ENCODE data around the gene DNAH11. TPM values are rescaled to one million over a fixed set of nuclear protein-coding genes. Genes with fewer than 3 reads are reported as not detected.

Gene DNAH11
- total and polyA plus RNA-seq, 2 donors, result 3.9 to 4.9 TPM

GRCh38 chr7:21908746-21909145, 365.9 kb downstream of the DNAH11 start:
- H3K9me3 ChIP-seq (ENCODE audit: control insufficient read depth in 2 of 2, insufficient read depth in 1 of 2, low read length in 1 of 2), result no peaks in the 10 kb centered on the region
- WGBS, result 98% methylated on average over 5 of the region's 5 CpGs
- H3K27me3 ChIP-seq (ENCODE audit: control insufficient read depth in 2 of 2, insufficient read depth in 1 of 2, low read length in 1 of 2), result no peaks in the 10 kb centered on the region
- H3K27ac ChIP-seq (ENCODE audit: low read depth in 1 of 2, low read length in 1 of 2), result no peak overlapping the region
- DNase-seq (ENCODE audit: low read depth in 6 of 9, low spot score in 9 of 9), result no peak
- H3K4me1 ChIP-seq (ENCODE audit: control insufficient read depth in 2 of 2, insufficient read depth in 2 of 2, low read length in 2 of 2), result peaks cover 0 to 5% of the 10 kb centered on the region in 2 donors
- H3K4me3 ChIP-seq (ENCODE audit: low read length in 2 of 2), result no peak overlapping the region
- H3K36me3 ChIP-seq (ENCODE audit: control insufficient read depth in 2 of 2, insufficient read depth in 2 of 2, low read length in 1 of 2), result peaks cover 64 to 74% of the 10 kb centered on the region in 2 donors

GRCh38 chr7:21910253-21910652, 367.4 kb downstream of the DNAH11 start:
- Histone ChIP-seq H3K36me3 (ENCODE audit: control insufficient read depth in 2 of 2, insufficient read depth in 2 of 2, low read length in 1 of 2) (peaks cover 63 to 73% of the 10 kb centered on the region in 2 donors), H3K27ac (ENCODE audit: low read depth in 1 of 2, low read length in 1 of 2) (no peak overlapping the region), H3K4me1 (ENCODE audit: control insufficient read depth in 2 of 2, insufficient read depth in 2 of 2, low read length in 2 of 2) (peaks cover 0 to 6% of the 10 kb centered on the region in 2 donors), H3K27me3 (ENCODE audit: control insufficient read depth in 2 of 2, insufficient read depth in 1 of 2, low read length in 1 of 2) (no peaks in the 10 kb centered on the region), H3K9me3 (ENCODE audit: control insufficient read depth in 2 of 2, insufficient read depth in 1 of 2, low read length in 1 of 2) (no peaks in the 10 kb centered on the region), H3K4me3 (ENCODE audit: low read length in 2 of 2) (no peak overlapping the region)
- 98% methylated on average over 6 of the region's 6 CpGs for WGBS
- no peak for DNase-seq (ENCODE audit: low read depth in 6 of 9, low spot score in 9 of 9)

- 96% methylated on average over 8 of the region's 8 CpGs for WGBS
- Histone ChIP-seq H3K27ac (ENCODE audit: low read depth in 1 of 2, low read length in 1 of 2) (no peak overlapping the region), H3K27me3 (ENCODE audit: control insufficient read depth in 2 of 2, insufficient read depth in 1 of 2, low read length in 1 of 2) (no peaks in the 10 kb centered on the region), H3K36me3 (ENCODE audit: control insufficient read depth in 2 of 2, insufficient read depth in 2 of 2, low read length in 1 of 2) (peaks cover 61 to 71% of the 10 kb centered on the region in 2 donors), H3K4me3 (ENCODE audit: low read length in 2 of 2) (no peak overlapping the region), H3K4me1 (ENCODE audit: control insufficient read depth in 2 of 2, insufficient read depth in 2 of 2, low read length in 2 of 2) (peaks cover 0 to 6% of the 10 kb centered on the region in 2 donors), H3K9me3 (ENCODE audit: control insufficient read depth in 2 of 2, insufficient read depth in 1 of 2, low read length in 1 of 2) (no peaks in the 10 kb centered on the region)
- DNase-seq (ENCODE audit: low read depth in 6 of 9, low spot score in 9 of 9), result no peak
Observed at GRCh38 chr7:21911341-21911875, 368.6 kb downstream of the DNAH11 start.

GRCh38 chr7:21912305-21912704, 369.5 kb downstream of the DNAH11 start:
- no peak for DNase-seq (ENCODE audit: low read depth in 6 of 9, low spot score in 9 of 9)
- WGBS, result 97% methylated on average over 7 of the region's 7 CpGs
- H3K4me3 ChIP-seq (ENCODE audit: low read length in 2 of 2), result no peak overlapping the region
- no peaks in the 10 kb centered on the region for H3K27me3 ChIP-seq (ENCODE audit: control insufficient read depth in 2 of 2, insufficient read depth in 1 of 2, low read length in 1 of 2)
- no peaks in the 10 kb centered on the region for H3K9me3 ChIP-seq (ENCODE audit: control insufficient read depth in 2 of 2, insufficient read depth in 1 of 2, low read length in 1 of 2)
- peaks cover 0 to 6% of the 10 kb centered on the region in 2 donors for H3K4me1 ChIP-seq (ENCODE audit: control insufficient read depth in 2 of 2, insufficient read depth in 2 of 2, low read length in 2 of 2)
- H3K36me3 ChIP-seq (ENCODE audit: control insufficient read depth in 2 of 2, insufficient read depth in 2 of 2, low read length in 1 of 2), result peaks cover 56 to 70% of the 10 kb centered on the region in 2 donors
- H3K27ac ChIP-seq (ENCODE audit: low read depth in 1 of 2, low read length in 1 of 2), result no peak overlapping the region

GRCh38 chr7:21912931-21913780, 370.3 kb downstream of the DNAH11 start:
- H3K4me3 ChIP-seq (ENCODE audit: low read length in 2 of 2), result no peak overlapping the region
- no peaks in the 10 kb centered on the region for H3K27me3 ChIP-seq (ENCODE audit: control insufficient read depth in 2 of 2, insufficient read depth in 1 of 2, low read length in 1 of 2)
- peaks cover 0 to 6% of the 10 kb centered on the region in 2 donors for H3K4me1 ChIP-seq (ENCODE audit: control insufficient read depth in 2 of 2, insufficient read depth in 2 of 2, low read length in 2 of 2)
- H3K27ac ChIP-seq (ENCODE audit: low read depth in 1 of 2, low read length in 1 of 2), result no peak overlapping the region
- 76% methylated on average over 8 of the region's 8 CpGs for WGBS
- H3K36me3 ChIP-seq (ENCODE audit: control insufficient read depth in 2 of 2, insufficient read depth in 2 of 2, low read length in 1 of 2), result peaks cover 49 to 62% of the 10 kb centered on the region in 2 donors
- DNase-seq (ENCODE audit: low read depth in 6 of 9, low spot score in 9 of 9), result no peak
- H3K9me3 ChIP-seq (ENCODE audit: control insufficient read depth in 2 of 2, insufficient read depth in 1 of 2, low read length in 1 of 2), result no peaks in the 10 kb centered on the region

- no peak overlapping the region for H3K4me3 ChIP-seq (ENCODE audit: low read length in 2 of 2)
- no peaks in the 10 kb centered on the region for H3K9me3 ChIP-seq (ENCODE audit: control insufficient read depth in 2 of 2, insufficient read depth in 1 of 2, low read length in 1 of 2)
- H3K27me3 ChIP-seq (ENCODE audit: control insufficient read depth in 2 of 2, insufficient read depth in 1 of 2, low read length in 1 of 2), result no peaks in the 10 kb centered on the region
- WGBS, result 96% methylated on average over 5 of the region's 5 CpGs
- no peak for DNase-seq (ENCODE audit: low read depth in 6 of 9, low spot score in 9 of 9)
- peaks cover 37 to 48% of the 10 kb centered on the region in 2 donors for H3K36me3 ChIP-seq (ENCODE audit: control insufficient read depth in 2 of 2, insufficient read depth in 2 of 2, low read length in 1 of 2)
- no peak overlapping the region for H3K27ac ChIP-seq (ENCODE audit: low read depth in 1 of 2, low read length in 1 of 2)
- H3K4me1 ChIP-seq (ENCODE audit: control insufficient read depth in 2 of 2, insufficient read depth in 2 of 2, low read length in 2 of 2), result peaks cover 0 to 6% of the 10 kb centered on the region in 2 donors
Observed at GRCh38 chr7:21914671-21915070, 371.8 kb downstream of the DNAH11 start.

- H3K4me1 ChIP-seq (ENCODE audit: control insufficient read depth in 2 of 2, insufficient read depth in 2 of 2, low read length in 2 of 2), result peaks cover 0 to 6% of the 10 kb centered on the region in 2 donors
- no peak for DNase-seq (ENCODE audit: low read depth in 6 of 9, low spot score in 9 of 9)
- 97% methylated on average over 3 of the region's 3 CpGs for WGBS
- no peak overlapping the region for H3K27ac ChIP-seq (ENCODE audit: low read depth in 1 of 2, low read length in 1 of 2)
- H3K27me3 ChIP-seq (ENCODE audit: control insufficient read depth in 2 of 2, insufficient read depth in 1 of 2, low read length in 1 of 2), result no peaks in the 10 kb centered on the region
- no peaks in the 10 kb centered on the region for H3K9me3 ChIP-seq (ENCODE audit: control insufficient read depth in 2 of 2, insufficient read depth in 1 of 2, low read length in 1 of 2)
- H3K4me3 ChIP-seq (ENCODE audit: low read length in 2 of 2), result no peak overlapping the region
- peaks cover 33 to 44% of the 10 kb centered on the region in 2 donors for H3K36me3 ChIP-seq (ENCODE audit: control insufficient read depth in 2 of 2, insufficient read depth in 2 of 2, low read length in 1 of 2)
Observed at GRCh38 chr7:21915140-21915539, 372.3 kb downstream of the DNAH11 start.

GRCh38 chr7:21916176-21916575, 373.3 kb downstream of the DNAH11 start:
- WGBS, result 99% methylated on average over 7 of the region's 7 CpGs
- no peak for DNase-seq (ENCODE audit: low read depth in 6 of 9, low spot score in 9 of 9)
- Histone ChIP-seq H3K9me3 (ENCODE audit: control insufficient read depth in 2 of 2, insufficient read depth in 1 of 2, low read length in 1 of 2) (no peaks in the 10 kb centered on the region), H3K27me3 (ENCODE audit: control insufficient read depth in 2 of 2, insufficient read depth in 1 of 2, low read length in 1 of 2) (no peaks in the 10 kb centered on the region), H3K36me3 (ENCODE audit: control insufficient read depth in 2 of 2, insufficient read depth in 2 of 2, low read length in 1 of 2) (peaks cover 32 to 38% of the 10 kb centered on the region in 2 donors), H3K4me1 (ENCODE audit: control insufficient read depth in 2 of 2, insufficient read depth in 2 of 2, low read length in 2 of 2) (peaks cover 0 to 6% of the 10 kb centered on the region in 2 donors), H3K4me3 (ENCODE audit: low read length in 2 of 2) (no peak overlapping the region), H3K27ac (ENCODE audit: low read depth in 1 of 2, low read length in 1 of 2) (no peak overlapping the region)

GRCh38 chr7:21916629-21917028, 373.8 kb downstream of the DNAH11 start:
- Histone ChIP-seq H3K27ac (ENCODE audit: low read depth in 1 of 2, low read length in 1 of 2) (no peak overlapping the region), H3K36me3 (ENCODE audit: control insufficient read depth in 2 of 2, insufficient read depth in 2 of 2, low read length in 1 of 2) (peaks cover 32 to 38% of the 10 kb centered on the region in 2 donors), H3K4me3 (ENCODE audit: low read length in 2 of 2) (no peak overlapping the region), H3K4me1 (ENCODE audit: control insufficient read depth in 2 of 2, insufficient read depth in 2 of 2, low read length in 2 of 2) (peaks cover 0 to 6% of the 10 kb centered on the region in 2 donors), H3K9me3 (ENCODE audit: control insufficient read depth in 2 of 2, insufficient read depth in 1 of 2, low read length in 1 of 2) (no peaks in the 10 kb centered on the region), H3K27me3 (ENCODE audit: control insufficient read depth in 2 of 2, insufficient read depth in 1 of 2, low read length in 1 of 2) (no peaks in the 10 kb centered on the region)
- DNase-seq (ENCODE audit: low read depth in 6 of 9, low spot score in 9 of 9), result no peak
- 98% methylated on average over 5 of the region's 5 CpGs for WGBS
